ENCODE results near the gene DPP6.

DNA sequence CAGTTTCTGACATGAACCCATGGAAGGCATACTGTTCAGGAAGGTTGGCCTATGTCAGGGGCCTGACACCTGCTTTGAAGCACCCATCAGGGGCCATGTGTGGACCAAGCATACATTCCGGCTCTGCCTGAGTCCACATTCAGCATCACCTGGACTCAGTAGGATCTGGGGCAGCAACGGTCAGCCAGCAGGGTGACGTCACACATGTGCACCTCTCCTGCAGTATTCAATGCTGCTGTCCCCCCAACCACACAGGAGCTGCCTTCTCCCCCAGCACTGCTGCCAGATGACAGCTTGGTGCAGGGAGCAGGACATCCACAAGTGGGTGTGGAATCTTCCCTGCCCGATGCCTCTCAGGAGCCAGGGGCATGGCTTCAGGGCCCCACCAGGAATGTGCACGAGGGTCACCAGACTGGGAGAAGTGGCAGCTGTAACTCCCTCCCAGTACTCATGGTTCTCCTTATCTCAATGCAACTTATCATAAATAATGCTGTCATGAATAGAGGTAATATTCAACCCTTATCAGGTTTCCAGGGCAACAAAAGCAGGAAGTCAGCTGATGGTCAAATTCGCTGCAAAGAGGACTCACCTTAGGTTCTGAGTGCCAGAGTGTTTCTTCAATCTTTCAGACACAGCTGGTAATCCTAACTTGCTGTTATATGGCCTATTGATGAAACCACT is 657.8 kb downstream of the DPP6 start:
- TF ChIP-seq, protein P1, sequence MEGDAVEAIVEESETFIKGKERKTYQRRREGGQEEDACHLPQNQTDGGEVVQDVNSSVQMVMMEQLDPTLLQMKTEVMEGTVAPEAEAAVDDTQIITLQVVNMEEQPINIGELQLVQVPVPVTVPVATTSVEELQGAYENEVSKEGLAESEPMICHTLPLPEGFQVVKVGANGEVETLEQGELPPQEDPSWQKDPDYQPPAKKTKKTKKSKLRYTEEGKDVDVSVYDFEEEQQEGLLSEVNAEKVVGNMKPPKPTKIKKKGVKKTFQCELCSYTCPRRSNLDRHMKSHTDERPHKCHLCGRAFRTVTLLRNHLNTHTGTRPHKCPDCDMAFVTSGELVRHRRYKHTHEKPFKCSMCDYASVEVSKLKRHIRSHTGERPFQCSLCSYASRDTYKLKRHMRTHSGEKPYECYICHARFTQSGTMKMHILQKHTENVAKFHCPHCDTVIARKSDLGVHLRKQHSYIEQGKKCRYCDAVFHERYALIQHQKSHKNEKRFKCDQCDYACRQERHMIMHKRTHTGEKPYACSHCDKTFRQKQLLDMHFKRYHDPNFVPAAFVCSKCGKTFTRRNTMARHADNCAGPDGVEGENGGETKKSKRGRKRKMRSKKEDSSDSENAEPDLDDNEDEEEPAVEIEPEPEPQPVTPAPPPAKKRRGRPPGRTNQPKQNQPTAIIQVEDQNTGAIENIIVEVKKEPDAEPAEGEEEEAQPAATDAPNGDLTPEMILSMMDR (conservative IDR thresholded peaks at IDR 0.05; ENCODE audit: low read depth, low read length) = no peak
- no peak for TF ChIP-seq EZH2 (IDR thresholded peaks at IDR 0.05; ENCODE audit: low read length, unreplicated experiment)
